Activated naive CD4-positive, alpha-beta T cell treated with anti-CD3 and anti-CD28 coated beads, Interleukin-2, amount 50 U/mL, for 72 hours (primary cell): Measurements from ENCODE around the gene SVIL. TPM values are rescaled to one million over a fixed set of nuclear protein-coding genes. Genes with fewer than 3 reads are reported as not detected.
"Not testable (repeated sequence)": the region's sequence is repeated elsewhere in the genome, so short reads cannot be mapped to it uniquely, and the experiment has no call there.

Experiments
- ATAC-seq, 2 donors: fragments of 150-1000 bp; cut with Tn5 transposase; 2 replicates each; pipeline ENCODE4 v1.10.0; 2021; ENCODE audit warnings: mild to moderate bottlenecking in 2 of 2, moderate library complexity in 2 of 2
- DNase-seq, 2 donors: peaks; one replicate each; pipeline ENCODE4 v3.0.0; 2021 to 2022; ENCODE audit warnings: low spot score in 2 of 2
- H3K27ac Mint-ChIP-seq, 2 donors: one replicate each; pipeline ENCODE4 v1.8.0; 2022; ENCODE audit warnings: mild to moderate bottlenecking in 2 of 2, mixed read lengths in 2 of 2
- H3K36me3 Mint-ChIP-seq, 2 donors: one replicate each; pipeline ENCODE4 v1.8.0; 2022; ENCODE audit warnings: mixed read lengths in 2 of 2
- H3K9me3 Mint-ChIP-seq, 2 donors: one replicate each; pipeline ENCODE4 v1.8.0; 2022; ENCODE audit warnings: mixed read lengths in 2 of 2
- total RNA-seq, 2 donors: library from RNA; stranded (reverse); gene quantifications; one replicate each; pipeline ENCODE4 v1.2.3, GENCODE V29; 2022

The SVIL gene
- total RNA-seq, 2 donors from 2014 or later = 7.4 to 12.4 TPM

- DNase-seq = no peak
- no peak overlapping the region for H3K27ac Mint-ChIP-seq
- no peak for ATAC-seq
- H3K36me3 Mint-ChIP-seq = peaks cover 10 to 11% of the 10 kb centered on the region in 2 donors
- no peaks in the 10 kb centered on the region for H3K9me3 Mint-ChIP-seq
Observed at GRCh38 chr10:29553544-29554250, 81.1 kb downstream of the SVIL start.

- not testable (repeated sequence) for H3K9me3 Mint-ChIP-seq, ATAC-seq, DNase-seq, H3K27ac Mint-ChIP-seq
- H3K36me3 Mint-ChIP-seq = peaks cover 11 to 15% of the 10 kb centered on the region in 2 donors
Observed at GRCh38 chr10:29553116-29553515, 81.7 kb downstream of the SVIL start.

GRCh38 chr10:29549493-29549892 lies 85.3 kb downstream of the SVIL start:
- ATAC-seq, H3K27ac Mint-ChIP-seq, H3K9me3 Mint-ChIP-seq, DNase-seq: not testable (repeated sequence)
- peaks cover 11 to 15% of the 10 kb centered on the region in 2 donors for H3K36me3 Mint-ChIP-seq

GRCh38 chr10:29546773-29547313 lies 87.9 kb downstream of the SVIL start:
- Mint-ChIP-seq H3K27ac (no peak overlapping the region), H3K36me3 (peaks cover 11 to 15% of the 10 kb centered on the region in 2 donors), H3K9me3 (no peaks in the 10 kb centered on the region)
- DNase-seq (no peak), ATAC-seq (no peak)

GRCh38 chr10:29545122-29545521 lies 89.6 kb downstream of the SVIL start:
- Mint-ChIP-seq H3K36me3 (peaks cover 0 to 6% of the 10 kb centered on the region in 2 donors), H3K9me3 (no peaks in the 10 kb centered on the region), H3K27ac (no peak overlapping the region)
- no peak for ATAC-seq
- no peak for DNase-seq

GRCh38 chr10:29543715-29544114 lies 91.1 kb downstream of the SVIL start:
- ATAC-seq = no peak
- Mint-ChIP-seq H3K9me3 (no peaks in the 10 kb centered on the region), H3K36me3 (peaks cover 0 to 5% of the 10 kb centered on the region in 2 donors), H3K27ac (no peak overlapping the region)
- DNase-seq = no peak

GRCh38 chr10:29542723-29543122 lies 92.0 kb downstream of the SVIL start:
- Mint-ChIP-seq H3K36me3 (no peaks in the 10 kb centered on the region), H3K27ac (no peak overlapping the region), H3K9me3 (no peaks in the 10 kb centered on the region)
- DNase-seq = no peak
- no peak for ATAC-seq

- Mint-ChIP-seq H3K9me3 (no peaks in the 10 kb centered on the region), H3K36me3 (no peaks in the 10 kb centered on the region), H3K27ac (no peak overlapping the region)
- ATAC-seq (no peak), DNase-seq (no peak)
Observed at GRCh38 chr10:29541422-29542210, 93.2 kb downstream of the SVIL start.

- Mint-ChIP-seq H3K27ac (peak overlapping the region in 1 of 2 donors; percentile 51), H3K9me3 (no peaks in the 10 kb centered on the region), H3K36me3 (no peaks in the 10 kb centered on the region)
- DNase-seq (no peak), ATAC-seq (no peak)
Observed at GRCh38 chr10:29540016-29540415, 94.8 kb downstream of the SVIL start.

- no peak for ATAC-seq
- DNase-seq = no peak
- Mint-ChIP-seq H3K36me3 (no peaks in the 10 kb centered on the region), H3K27ac (no peak overlapping the region), H3K9me3 (no peaks in the 10 kb centered on the region)
Observed at GRCh38 chr10:29539412-29539811, 95.4 kb downstream of the SVIL start.

- ATAC-seq = no peak
- no peak for DNase-seq
- Mint-ChIP-seq H3K9me3 (no peaks in the 10 kb centered on the region), H3K36me3 (no peaks in the 10 kb centered on the region), H3K27ac (no peak overlapping the region)
Observed at GRCh38 chr10:29537799-29538198, 97.0 kb downstream of the SVIL start.

GRCh38 chr10:29536691-29537090 lies 98.1 kb downstream of the SVIL start:
- ATAC-seq, H3K36me3 Mint-ChIP-seq, H3K9me3 Mint-ChIP-seq, DNase-seq, H3K27ac Mint-ChIP-seq: not testable (repeated sequence)

GRCh38 chr10:29535778-29536453 lies 98.9 kb downstream of the SVIL start:
- DNase-seq (no peak), ATAC-seq (no peak)
- H3K9me3 Mint-ChIP-seq = no peaks in the 10 kb centered on the region
- H3K36me3 Mint-ChIP-seq = no peaks in the 10 kb centered on the region
- H3K27ac Mint-ChIP-seq = peak overlapping the region in 1 of 2 donors; percentile 24

GRCh38 chr10:29535012-29535777 lies 99.6 kb downstream of the SVIL start:
- H3K27ac Mint-ChIP-seq = peak overlapping the region in 1 of 2 donors; percentile 24
- no peak for DNase-seq
- no peak for ATAC-seq
- H3K9me3 Mint-ChIP-seq = no peaks in the 10 kb centered on the region
- H3K36me3 Mint-ChIP-seq = no peaks in the 10 kb centered on the region

- ATAC-seq = no peak
- no peak for DNase-seq
- Mint-ChIP-seq H3K27ac (no peak overlapping the region), H3K9me3 (no peaks in the 10 kb centered on the region), H3K36me3 (no peaks in the 10 kb centered on the region)
Observed at GRCh38 chr10:29534590-29534989, 100.2 kb downstream of the SVIL start.

GRCh38 chr10:29533696-29534285 lies 101.0 kb downstream of the SVIL start:
- ATAC-seq = no peak
- no peak for DNase-seq
- H3K27ac Mint-ChIP-seq = peak overlapping the region in 1 of 2 donors; percentile 79
- H3K9me3 Mint-ChIP-seq = no peaks in the 10 kb centered on the region
- H3K36me3 Mint-ChIP-seq = no peaks in the 10 kb centered on the region
